IPS DF 4.7 (cell line): ENCODE measurements around the gene ATP9A.
"Not testable (repeated sequence)": the region's sequence is repeated elsewhere in the genome, so short reads cannot be mapped to it uniquely, and the experiment has no call there.

Experiments
- DNase-seq: peaks from one replicate; pipeline ENCODE4 v3.0.0-alpha.2; 2013; ENCODE audit warnings: low spot score; ENCODE audit errors: extremely low read depth

Gene ATP9A

GRCh38 chr20:51797357-51798025 lies 29.3 kb upstream of the ATP9A start:
- DNase-seq = no peak

GRCh38 chr20:51796340-51796739 lies 28.1 kb upstream of the ATP9A start:
- no peak for DNase-seq

GRCh38 chr20:51792960-51793359 lies 24.8 kb upstream of the ATP9A start:
- DNase-seq = no peak

- DNase-seq = no peak
Observed at GRCh38 chr20:51791626-51792025, 23.4 kb upstream of the ATP9A start.

GRCh38 chr20:51790256-51790655 lies 22.1 kb upstream of the ATP9A start:
- DNase-seq = no peak

- DNase-seq = no peak
Observed at GRCh38 chr20:51789434-51789833, 21.2 kb upstream of the ATP9A start.

- DNase-seq = no peak
Observed at GRCh38 chr20:51788822-51789221, 20.6 kb upstream of the ATP9A start.

GRCh38 chr20:51784299-51784698 lies 16.1 kb upstream of the ATP9A start:
- no peak for DNase-seq

- not testable (repeated sequence) for DNase-seq
Observed at GRCh38 chr20:51778229-51778759, 10.1 kb upstream of the ATP9A start.

- DNase-seq = no peak
Observed at GRCh38 chr20:51775241-51775640, 7.1 kb upstream of the ATP9A start.

- DNase-seq = no peak
Observed at GRCh38 chr20:51772236-51772635, 4.0 kb upstream of the ATP9A start.

GRCh38 chr20:51769976-51770615 lies 1.9 kb upstream of the ATP9A start:
- DNase-seq = no peak

GRCh38 chr20:51768759-51769517 lies 748 bp upstream of the ATP9A start:
- DNase-seq = no peak

- DNase-seq = no peak
Observed at GRCh38 chr20:51766994-51767866, 960 bp downstream of the ATP9A start.

- not testable (repeated sequence) for DNase-seq
Observed at GRCh38 chr20:51765381-51765780, 2.8 kb downstream of the ATP9A start.

GRCh38 chr20:51763965-51764602 lies 4.1 kb downstream of the ATP9A start:
- no peak for DNase-seq

GRCh38 chr20:51760905-51761546 lies 7.2 kb downstream of the ATP9A start:
- no peak for DNase-seq

GRCh38 chr20:51759769-51760510 lies 8.2 kb downstream of the ATP9A start:
- no peak for DNase-seq

GRCh38 chr20:51758978-51759544 lies 9.1 kb downstream of the ATP9A start:
- no peak for DNase-seq
